SU-DHL-6 (cell line): ENCODE results near the gene CSH1.

Source experiments
- CTCF ChIP-seq: fragments of 200-600 bp; sonication (generic); IDR thresholded peaks from one replicate; pipeline ENCODE4 v1.5.1; 2017; ENCODE audit warnings: antibody characterized with exemption, mild to moderate bottlenecking, low read length, moderate library complexity; ENCODE audit not compliant: insufficient read depth, poor library complexity, severe bottlenecking
- EZH2phosphoT487 ChIP-seq: fragments of 200-600 bp; sonication (generic), shearing (Covaris generic); conservative IDR thresholded peaks from 2 replicates; pipeline ENCODE4 v1.6.1; 2018; ENCODE audit warnings: mild to moderate bottlenecking, antibody characterized with exemption, low read length, moderate library complexity, mixed read lengths

DNA sequence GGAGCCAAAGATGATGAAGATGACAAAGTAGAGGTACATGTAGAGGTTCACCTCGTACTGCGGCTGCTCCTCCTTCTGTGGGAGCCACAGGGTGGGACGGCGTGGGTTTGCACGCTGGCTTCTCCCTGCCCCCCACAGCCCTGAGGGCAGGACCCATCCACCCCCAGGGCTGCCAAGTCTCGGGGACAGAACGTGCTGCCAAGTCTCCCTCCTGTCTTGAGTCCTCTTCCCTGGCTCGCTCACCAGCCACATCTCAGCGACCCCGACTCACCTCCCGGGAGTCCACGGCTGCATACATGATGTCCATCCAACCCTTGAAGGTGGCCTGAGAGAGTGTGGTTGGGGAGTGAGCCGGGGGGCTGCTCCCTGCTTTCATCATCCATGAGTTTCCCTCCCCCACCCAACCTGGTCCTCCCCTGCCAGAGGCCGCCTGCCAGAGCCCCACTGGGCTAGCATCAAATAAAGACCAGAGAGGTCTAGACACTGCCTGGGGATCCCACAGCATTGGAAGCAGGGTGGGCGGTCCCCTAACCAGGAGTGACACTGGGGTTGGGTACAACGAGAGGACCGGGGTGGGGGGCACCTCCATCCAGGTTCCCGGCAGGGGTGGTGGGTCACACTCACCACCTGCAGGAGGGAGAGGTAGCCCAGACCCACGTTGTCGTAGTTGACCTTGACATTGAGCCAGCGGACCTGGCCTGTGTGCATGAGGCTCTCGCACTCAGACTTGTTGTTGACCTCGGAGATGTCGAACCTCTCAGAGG lies 48.5 kb upstream of the CSH1 start:
- no peak for TF ChIP-seq CTCF
- no peak for TF ChIP-seq EZH2phosphoT487
